ENCODE data around the gene FUBP1. TPM values are rescaled to one million over a fixed set of nuclear protein-coding genes. Genes with fewer than 3 reads are reported as not detected.

Gene FUBP1
- total RNA-seq, 1 donor from 2014 or later, result 103 TPM

GRCh38 chr1:78009276-78009675 is 30.4 kb upstream of the FUBP1 start:
- FAIRE-seq (no peak), DNase-seq (ENCODE audit: low read depth) (no peak)
- Histone ChIP-seq H3K4me3 (ENCODE audit: low read depth, low read length) (no peak overlapping the region), H3K27me3 (ENCODE audit: control insufficient read depth, insufficient read depth, low read length) (no peaks in the 10 kb centered on the region), H3K36me3 (ENCODE audit: control insufficient read depth, insufficient read depth, low read length) (peaks cover 2% of the 10 kb centered on the region)
- no peak for TF ChIP-seq CTCF (IDR thresholded peaks at IDR 0.05; ENCODE audit: insufficient read depth, low read length, severe bottlenecking)

- Histone ChIP-seq H3K4me3 (ENCODE audit: low read depth, low read length) (no peak overlapping the region), H3K27me3 (ENCODE audit: control insufficient read depth, insufficient read depth, low read length) (no peaks in the 10 kb centered on the region), H3K36me3 (ENCODE audit: control insufficient read depth, insufficient read depth, low read length) (no peaks in the 10 kb centered on the region)
- no peak for FAIRE-seq
- TF ChIP-seq CTCF (IDR thresholded peaks at IDR 0.05; ENCODE audit: insufficient read depth, low read length, severe bottlenecking), result no peak
- no peak for DNase-seq (ENCODE audit: low read depth)
Observed at GRCh38 chr1:78007677-78008341, 28.9 kb upstream of the FUBP1 start.

GRCh38 chr1:78006521-78006920 is 27.6 kb upstream of the FUBP1 start:
- DNase-seq (ENCODE audit: low read depth) (no peak), FAIRE-seq (no peak)
- Histone ChIP-seq H3K36me3 (ENCODE audit: control insufficient read depth, insufficient read depth, low read length) (no peaks in the 10 kb centered on the region), H3K4me3 (ENCODE audit: low read depth, low read length) (peak overlapping the region; percentile 45), H3K27me3 (ENCODE audit: control insufficient read depth, insufficient read depth, low read length) (no peaks in the 10 kb centered on the region)
- TF ChIP-seq CTCF (IDR thresholded peaks at IDR 0.05; ENCODE audit: insufficient read depth, low read length, severe bottlenecking), result no peak

GRCh38 chr1:78005755-78006154 is 26.9 kb upstream of the FUBP1 start:
- FAIRE-seq, result no peak
- Histone ChIP-seq H3K36me3 (ENCODE audit: control insufficient read depth, insufficient read depth, low read length) (no peaks in the 10 kb centered on the region), H3K27me3 (ENCODE audit: control insufficient read depth, insufficient read depth, low read length) (no peaks in the 10 kb centered on the region), H3K4me3 (ENCODE audit: low read depth, low read length) (peak overlapping the region; percentile 45)
- DNase-seq (ENCODE audit: low read depth), result peak; percentile 76
- no peak for TF ChIP-seq CTCF (IDR thresholded peaks at IDR 0.05; ENCODE audit: insufficient read depth, low read length, severe bottlenecking)

GRCh38 chr1:78005448-78005722 is 26.5 kb upstream of the FUBP1 start:
- no peak for TF ChIP-seq CTCF (IDR thresholded peaks at IDR 0.05; ENCODE audit: insufficient read depth, low read length, severe bottlenecking)
- FAIRE-seq (no peak), DNase-seq (ENCODE audit: low read depth) (no peak)
- Histone ChIP-seq H3K4me3 (ENCODE audit: low read depth, low read length) (peak overlapping the region; percentile 45), H3K36me3 (ENCODE audit: control insufficient read depth, insufficient read depth, low read length) (no peaks in the 10 kb centered on the region), H3K27me3 (ENCODE audit: control insufficient read depth, insufficient read depth, low read length) (no peaks in the 10 kb centered on the region)

Data from bronchial epithelial cell (primary cell).